ENCODE results near the gene SPRY2. TPM values are rescaled to one million over a fixed set of nuclear protein-coding genes. Genes with fewer than 3 reads are reported as not detected.

SPRY2 gene
- total RNA-seq, 1 experiment from 2014 or later: 46.4 TPM

DNA sequence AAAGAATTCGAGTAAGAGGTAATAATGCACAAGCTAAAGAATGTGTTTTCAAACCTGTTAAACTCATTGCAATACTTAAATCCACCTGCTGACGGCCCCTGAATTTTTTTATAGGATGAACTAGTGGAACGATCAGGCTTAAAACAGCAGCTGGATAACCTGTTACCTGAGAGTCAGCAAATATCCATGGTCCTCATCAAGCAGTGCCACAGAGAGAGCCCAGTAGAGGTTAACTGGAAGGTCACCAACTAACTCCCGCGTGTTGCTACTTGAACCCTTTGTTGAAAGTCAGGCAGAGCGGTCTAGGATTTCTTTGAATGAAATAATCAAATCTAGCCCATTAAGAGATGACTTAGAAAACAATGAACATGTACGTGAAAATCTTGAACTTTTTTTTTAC, 47.6 kb upstream of the SPRY2 start:
- Mint-ChIP-seq H3K27me3 (ENCODE audit: insufficient read depth, unreplicated experiment) (no peaks in the 10 kb centered on the region), H3K4me1 (ENCODE audit: insufficient read depth, unreplicated experiment) (no peaks in the 10 kb centered on the region), H3K9me3 (ENCODE audit: unreplicated experiment) (peaks cover 15% of the 10 kb centered on the region), H3K36me3 (ENCODE audit: insufficient read depth, unreplicated experiment) (peaks cover 4% of the 10 kb centered on the region), H3K27ac (ENCODE audit: low read depth, unreplicated experiment) (no peak overlapping the region), H3K4me3 (ENCODE audit: unreplicated experiment) (no peak overlapping the region)
- ChIA-PET POLR2A (interaction anchor here (1.3 to 1.5 kb wide), 2 partner anchors 9 to 11 kb away, joined by 4 to 5 read pairs; no protein-coding TSS in a partner anchor), CTCF (interaction anchor here (0.6 to 0.8 kb wide), 2 partner anchors 9 to 45 kb away, joined by 3 read pairs; no protein-coding TSS in a partner anchor)
- TF ChIP-seq, protein P1, sequence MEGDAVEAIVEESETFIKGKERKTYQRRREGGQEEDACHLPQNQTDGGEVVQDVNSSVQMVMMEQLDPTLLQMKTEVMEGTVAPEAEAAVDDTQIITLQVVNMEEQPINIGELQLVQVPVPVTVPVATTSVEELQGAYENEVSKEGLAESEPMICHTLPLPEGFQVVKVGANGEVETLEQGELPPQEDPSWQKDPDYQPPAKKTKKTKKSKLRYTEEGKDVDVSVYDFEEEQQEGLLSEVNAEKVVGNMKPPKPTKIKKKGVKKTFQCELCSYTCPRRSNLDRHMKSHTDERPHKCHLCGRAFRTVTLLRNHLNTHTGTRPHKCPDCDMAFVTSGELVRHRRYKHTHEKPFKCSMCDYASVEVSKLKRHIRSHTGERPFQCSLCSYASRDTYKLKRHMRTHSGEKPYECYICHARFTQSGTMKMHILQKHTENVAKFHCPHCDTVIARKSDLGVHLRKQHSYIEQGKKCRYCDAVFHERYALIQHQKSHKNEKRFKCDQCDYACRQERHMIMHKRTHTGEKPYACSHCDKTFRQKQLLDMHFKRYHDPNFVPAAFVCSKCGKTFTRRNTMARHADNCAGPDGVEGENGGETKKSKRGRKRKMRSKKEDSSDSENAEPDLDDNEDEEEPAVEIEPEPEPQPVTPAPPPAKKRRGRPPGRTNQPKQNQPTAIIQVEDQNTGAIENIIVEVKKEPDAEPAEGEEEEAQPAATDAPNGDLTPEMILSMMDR (IDR thresholded peaks at IDR 0.05; ENCODE audit: unreplicated experiment): no peak
- intact Hi-C loops (cut with micrococcal nuclease): no loop called here
- BruUV-seq (replicated peaks): no TSS peak
- DNase-seq (ENCODE audit: unreplicated experiment): no peak

DNA sequence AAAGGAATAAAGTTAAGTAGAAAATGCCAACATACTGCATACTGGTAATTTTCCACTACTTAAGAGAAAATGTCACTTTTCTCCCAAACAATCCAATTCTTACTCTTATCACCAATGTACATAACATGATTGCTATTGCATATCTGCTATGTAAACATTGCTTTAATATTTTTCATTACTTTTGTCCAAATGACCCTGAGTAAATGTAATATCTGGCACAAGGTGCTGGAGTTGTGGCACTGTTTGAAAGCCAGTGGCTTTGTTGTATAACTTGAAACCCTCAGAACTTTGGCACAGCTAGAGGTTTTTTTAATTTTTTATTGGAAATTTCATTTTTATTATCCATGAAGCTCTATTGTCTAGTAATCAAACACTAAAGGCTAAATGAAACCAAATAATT, 45.7 kb upstream of the SPRY2 start:
- no peaks in the 10 kb centered on the region for H3K27me3 Mint-ChIP-seq (ENCODE audit: insufficient read depth, unreplicated experiment)
- ChIA-PET CTCF (no interaction called here), POLR2A (interaction anchor here (0.6 to 1.0 kb wide), 2 partner anchors 42 to 50 kb away, joined by 3 to 4 read pairs; no protein-coding TSS in a partner anchor)
- BruUV-seq (replicated peaks): no TSS peak
- no peaks in the 10 kb centered on the region for H3K4me1 Mint-ChIP-seq (ENCODE audit: insufficient read depth, unreplicated experiment)
- TF ChIP-seq, protein P1 (IDR thresholded peaks at IDR 0.05; ENCODE audit: unreplicated experiment): no peak
- no peak overlapping the region for H3K27ac Mint-ChIP-seq (ENCODE audit: low read depth, unreplicated experiment)
- peaks cover 4% of the 10 kb centered on the region for H3K36me3 Mint-ChIP-seq (ENCODE audit: insufficient read depth, unreplicated experiment)
- intact Hi-C loops (cut with micrococcal nuclease): no loop called here
- DNase-seq (ENCODE audit: unreplicated experiment): no peak
- no peaks in the 10 kb centered on the region for H3K9me3 Mint-ChIP-seq (ENCODE audit: unreplicated experiment)
- no peak overlapping the region for H3K4me3 Mint-ChIP-seq (ENCODE audit: unreplicated experiment)

DNA sequence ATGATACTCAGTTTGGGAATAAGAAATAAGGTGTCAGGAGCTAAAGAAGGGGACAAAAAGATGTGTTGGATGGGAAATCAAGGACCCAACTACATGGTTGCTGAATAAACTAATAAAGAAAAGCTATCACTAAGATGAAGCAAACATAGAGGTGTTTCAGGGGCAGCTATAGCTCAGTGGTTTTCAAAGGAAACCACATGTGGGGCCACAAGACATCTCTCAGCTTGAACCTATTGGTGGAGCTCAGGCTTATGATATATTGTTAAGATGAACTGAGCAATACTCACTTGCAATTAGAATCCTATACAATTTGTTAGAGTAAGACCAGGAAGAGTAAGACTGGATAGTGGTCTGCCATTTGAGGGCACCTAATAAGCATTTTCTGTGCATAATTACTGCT, 45.1 kb upstream of the SPRY2 start:
- H3K27ac Mint-ChIP-seq (ENCODE audit: low read depth, unreplicated experiment): no peak overlapping the region
- H3K9me3 Mint-ChIP-seq (ENCODE audit: unreplicated experiment): no peaks in the 10 kb centered on the region
- DNase-seq (ENCODE audit: unreplicated experiment): no peak
- intact Hi-C loops (cut with micrococcal nuclease): no loop called here
- no peaks in the 10 kb centered on the region for H3K4me1 Mint-ChIP-seq (ENCODE audit: insufficient read depth, unreplicated experiment)
- H3K4me3 Mint-ChIP-seq (ENCODE audit: unreplicated experiment): no peak overlapping the region
- ChIA-PET CTCF (no interaction called here), POLR2A (interaction anchor here (0.6 to 1.0 kb wide), 2 partner anchors 43 to 50 kb away, joined by 3 to 4 read pairs; no protein-coding TSS in a partner anchor)
- no TSS peak for BruUV-seq (replicated peaks)
- TF ChIP-seq, protein P1 (IDR thresholded peaks at IDR 0.05; ENCODE audit: unreplicated experiment): no peak
- peaks cover 4% of the 10 kb centered on the region for H3K36me3 Mint-ChIP-seq (ENCODE audit: insufficient read depth, unreplicated experiment)
- no peaks in the 10 kb centered on the region for H3K27me3 Mint-ChIP-seq (ENCODE audit: insufficient read depth, unreplicated experiment)

DNA sequence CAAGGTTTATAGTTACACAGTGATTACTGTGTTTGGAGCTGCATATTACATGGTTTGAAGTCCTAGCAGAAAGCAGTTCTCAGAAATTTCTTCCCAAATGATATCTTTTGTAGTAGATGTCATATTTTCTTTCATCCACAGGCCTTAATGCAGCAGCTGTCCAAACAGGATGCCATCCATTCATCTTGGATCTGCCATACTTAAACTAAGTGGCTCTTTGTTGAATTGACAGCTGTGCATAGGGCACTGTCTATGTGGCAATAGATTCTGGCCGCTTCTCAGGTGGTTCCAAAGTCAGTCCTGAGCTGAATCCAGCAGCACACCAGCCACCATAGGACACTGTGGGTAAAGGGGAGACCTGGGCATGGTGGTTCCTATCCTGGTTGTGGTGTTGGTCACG, 41.6 kb upstream of the SPRY2 start:
- no peaks in the 10 kb centered on the region for H3K27me3 Mint-ChIP-seq (ENCODE audit: insufficient read depth, unreplicated experiment)
- H3K9me3 Mint-ChIP-seq (ENCODE audit: unreplicated experiment): no peaks in the 10 kb centered on the region
- TF ChIP-seq, protein P1 (IDR thresholded peaks at IDR 0.05; ENCODE audit: unreplicated experiment): no peak
- no peaks in the 10 kb centered on the region for H3K36me3 Mint-ChIP-seq (ENCODE audit: insufficient read depth, unreplicated experiment)
- no peak for DNase-seq (ENCODE audit: unreplicated experiment)
- intact Hi-C loops (cut with micrococcal nuclease): no loop called here
- no peak overlapping the region for H3K4me3 Mint-ChIP-seq (ENCODE audit: unreplicated experiment)
- CTCF ChIA-PET: no interaction called here
- peaks cover 13% of the 10 kb centered on the region for H3K4me1 Mint-ChIP-seq (ENCODE audit: insufficient read depth, unreplicated experiment)
- no peak overlapping the region for H3K27ac Mint-ChIP-seq (ENCODE audit: low read depth, unreplicated experiment)
- no TSS peak for BruUV-seq (replicated peaks)
- POLR2A ChIA-PET: interaction anchor here (0.5 kb wide), 1 partner anchor 47 kb away, joined by 3 read pairs; no protein-coding TSS in a partner anchor

Data from MCF 10A (cell line).